ENCODE data around the gene FMO1.

The FMO1 gene

GRCh38 chr1:171243878-171244277 lies 4.4 kb upstream of the FMO1 start:
- no peak for DNase-seq

- DNase-seq = peak; percentile 17
Measured at GRCh38 chr1:171245458-171246064, 2.7 kb upstream of the FMO1 start.

GRCh38 chr1:171247501-171247900 lies 793 bp upstream of the FMO1 start:
- DNase-seq = no peak

GRCh38 chr1:171248841-171249240 lies 547 bp downstream of the FMO1 start:
- no peak for DNase-seq

GRCh38 chr1:171250263-171250662 lies 2.0 kb downstream of the FMO1 start:
- no peak for DNase-seq

- peak; percentile 3 for DNase-seq
Measured at GRCh38 chr1:171251042-171251951, 3.0 kb downstream of the FMO1 start.

- DNase-seq = no peak
Measured at GRCh38 chr1:171251952-171252300, 3.6 kb downstream of the FMO1 start.

- DNase-seq = no peak
Measured at GRCh38 chr1:171252482-171252881, 4.2 kb downstream of the FMO1 start.

- no peak for DNase-seq
Measured at GRCh38 chr1:171254859-171255258, 6.6 kb downstream of the FMO1 start.

- DNase-seq = no peak
Measured at GRCh38 chr1:171256940-171257606, 8.8 kb downstream of the FMO1 start.

GRCh38 chr1:171257607-171258076 lies 9.3 kb downstream of the FMO1 start:
- DNase-seq = no peak

- no peak for DNase-seq
Measured at GRCh38 chr1:171258429-171258828, 10.1 kb downstream of the FMO1 start.

- no peak for DNase-seq
Measured at GRCh38 chr1:171258943-171259342, 10.6 kb downstream of the FMO1 start.

- no peak for DNase-seq
Measured at GRCh38 chr1:171261336-171261735, 13.0 kb downstream of the FMO1 start.

- DNase-seq = no peak
Measured at GRCh38 chr1:171263901-171264300, 15.6 kb downstream of the FMO1 start.

- DNase-seq = no peak
Measured at GRCh38 chr1:171265686-171266085, 17.4 kb downstream of the FMO1 start.

GRCh38 chr1:171266930-171267329 lies 18.6 kb downstream of the FMO1 start:
- no peak for DNase-seq

- DNase-seq = no peak
Measured at GRCh38 chr1:171267391-171267790, 19.1 kb downstream of the FMO1 start.

- DNase-seq = no peak
Measured at GRCh38 chr1:171270806-171271205, 22.5 kb downstream of the FMO1 start.

GRCh38 chr1:171277534-171277933 lies 29.2 kb downstream of the FMO1 start:
- DNase-seq = no peak

GRCh38 chr1:171279234-171279633 lies 30.9 kb downstream of the FMO1 start:
- DNase-seq = no peak

GRCh38 chr1:171279678-171280077 lies 31.4 kb downstream of the FMO1 start:
- no peak for DNase-seq

- DNase-seq = no peak
Measured at GRCh38 chr1:171280599-171280998, 32.3 kb downstream of the FMO1 start.

Data from midbrain (tissue), 1 donor.